GM19397 (cell line): ENCODE data around the gene PCDH15.

Experiments
- ATAC-seq: cut with Tn5 transposase; IDR thresholded peaks from one replicate; pipeline ENCODE4 v1.9.1; 2021; ENCODE audit warnings: mild to moderate bottlenecking, moderate library complexity; ENCODE audit not compliant: unreplicated experiment

PCDH15 gene

GRCh38 chr10:54139819-54140428 is 661.1 kb downstream of the PCDH15 start:
- no peak for ATAC-seq

DNA sequence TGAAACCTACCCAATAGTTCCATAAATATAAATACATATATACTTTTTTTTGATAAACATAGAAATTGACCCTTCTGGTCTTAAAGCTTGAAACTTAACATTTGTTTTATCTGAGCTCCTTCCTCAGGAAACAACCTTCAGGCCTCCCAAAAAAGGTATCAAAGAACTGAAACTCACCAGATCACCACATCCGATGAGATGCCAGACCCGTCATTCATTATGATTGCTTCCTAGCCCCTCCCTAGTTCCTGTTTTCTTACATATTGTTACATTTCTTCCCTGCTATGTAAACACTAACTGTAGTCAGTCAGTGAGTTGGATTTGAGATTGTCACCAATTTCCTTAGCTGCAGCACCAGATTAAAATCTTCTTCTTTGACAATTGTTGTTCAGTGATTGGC is 663.6 kb downstream of the PCDH15 start:
- no peak for ATAC-seq

DNA sequence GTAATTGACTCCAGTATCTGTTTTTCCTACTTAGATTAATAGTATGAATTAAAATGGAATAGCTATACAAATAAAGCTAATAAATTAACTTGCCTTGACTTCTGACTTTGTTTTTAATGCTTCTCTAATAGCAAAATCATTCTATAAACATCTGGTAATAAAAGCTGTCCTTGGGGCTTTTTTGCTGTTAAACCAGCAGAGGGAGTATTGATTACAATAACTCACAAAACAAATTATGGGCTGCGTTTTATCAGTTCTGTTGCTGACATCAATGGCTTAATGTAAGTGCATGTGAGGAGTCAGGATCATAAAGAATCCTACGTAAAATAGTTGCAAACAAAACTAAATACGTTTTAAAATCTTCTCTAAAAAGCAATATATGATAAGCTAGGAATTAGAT is 667.8 kb downstream of the PCDH15 start:
- no peak for ATAC-seq

- no peak for ATAC-seq
Observed at GRCh38 chr10:54131833-54132232, 669.2 kb downstream of the PCDH15 start.

DNA sequence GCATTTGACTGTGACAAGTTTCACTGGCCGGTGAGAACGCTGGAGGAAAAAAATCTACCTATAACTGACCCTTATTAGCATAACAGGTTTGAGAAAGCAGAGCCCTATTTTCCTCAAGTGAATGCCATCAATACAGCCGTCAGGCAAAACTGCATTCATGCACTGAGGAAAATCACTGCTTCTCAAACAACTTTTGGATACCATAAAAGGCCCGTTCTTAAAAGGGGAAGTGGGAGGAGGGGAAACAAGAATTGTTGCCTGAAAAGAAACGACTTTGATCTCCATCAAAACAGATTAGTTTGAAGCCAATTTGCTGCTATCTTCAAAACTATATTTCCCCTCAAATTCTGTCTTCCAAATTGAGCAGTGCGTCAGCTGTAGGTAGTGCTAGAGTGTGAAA is 670.6 kb downstream of the PCDH15 start:
- ATAC-seq, result no peak

DNA sequence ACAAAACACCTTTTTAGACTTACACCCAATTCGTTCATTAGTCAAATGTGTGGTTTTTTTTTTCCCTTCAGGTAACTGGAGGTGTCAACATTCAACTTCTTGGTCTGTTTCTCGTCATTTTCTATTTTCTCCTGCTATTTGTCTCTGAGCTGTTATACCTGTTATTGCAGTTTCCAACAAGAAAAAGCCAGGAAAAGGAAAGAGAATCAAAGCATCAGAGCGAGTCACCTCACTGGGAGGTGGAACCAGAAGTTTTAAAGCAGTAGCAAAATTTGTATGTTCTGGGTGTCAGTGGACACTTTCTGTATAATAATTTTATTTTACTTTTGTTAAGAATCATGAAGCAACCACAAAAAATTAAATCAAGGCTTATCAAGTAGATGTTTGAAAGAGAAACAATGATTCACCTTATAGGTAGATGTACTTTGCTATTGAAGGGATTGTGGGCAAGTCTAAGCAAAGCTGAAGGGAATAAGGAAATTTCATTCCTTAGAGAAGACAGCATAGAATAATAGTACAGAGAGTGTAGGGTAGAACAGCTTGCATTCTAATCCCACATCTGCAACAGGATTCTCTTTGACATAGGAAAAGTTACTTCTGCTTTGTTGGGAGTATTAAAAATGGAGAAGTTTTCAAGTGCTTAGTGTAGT is 675.8 kb downstream of the PCDH15 start:
- ATAC-seq, result no peak

DNA sequence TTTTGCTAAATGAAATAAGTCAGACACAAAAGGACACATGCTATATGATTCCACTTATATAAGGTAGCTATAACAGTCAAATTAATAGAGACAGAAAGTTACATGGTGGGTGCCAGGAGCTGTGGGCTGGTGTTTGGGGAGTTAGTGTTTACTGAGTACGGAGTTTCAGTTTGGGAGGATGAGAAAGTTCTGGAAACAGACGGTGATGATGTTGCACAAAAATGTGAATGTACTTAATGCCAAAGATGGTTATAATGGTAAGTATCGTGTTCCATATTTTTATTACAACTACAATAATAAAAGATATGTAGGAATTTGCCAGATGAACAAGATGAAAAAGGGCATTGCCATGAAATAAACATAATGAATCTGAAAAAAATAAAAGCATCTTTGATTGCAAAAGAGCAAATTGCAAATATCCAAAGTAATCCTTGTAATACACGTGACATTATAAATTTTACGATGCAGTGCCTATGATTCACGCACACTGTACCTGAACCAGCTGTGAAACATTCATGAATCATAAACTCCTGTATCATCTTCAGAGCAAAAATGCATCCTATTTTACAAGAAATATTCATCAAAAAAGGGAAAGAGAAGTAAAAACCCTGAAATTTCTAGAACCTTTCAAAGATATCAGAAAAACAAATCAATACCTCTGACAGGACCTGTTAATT is 676.7 kb downstream of the PCDH15 start:
- ATAC-seq, result no peak

GRCh38 chr10:54120806-54121205 is 680.2 kb downstream of the PCDH15 start:
- no peak for ATAC-seq

DNA sequence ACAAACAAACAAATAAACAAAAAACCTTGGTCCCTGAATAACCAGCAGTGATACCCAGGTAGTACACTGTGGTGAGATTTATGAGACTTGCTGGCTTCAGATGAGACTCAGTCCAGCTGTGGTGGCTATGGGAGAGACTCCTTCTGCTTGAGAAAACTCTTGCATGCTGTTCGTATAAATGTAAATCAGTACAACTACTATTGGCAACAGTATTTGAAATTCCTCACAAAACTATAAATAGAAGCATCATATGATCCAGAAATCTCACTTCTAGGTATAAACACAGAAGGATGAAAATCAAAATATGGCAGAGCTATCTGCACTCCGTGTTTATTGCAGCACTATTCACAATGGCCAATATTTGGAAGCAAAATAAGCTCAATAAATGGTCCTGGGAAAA is 692.1 kb downstream of the PCDH15 start:
- ATAC-seq, result no peak

GRCh38 chr10:54096892-54097291 is 704.1 kb downstream of the PCDH15 start:
- no peak for ATAC-seq

- no peak for ATAC-seq
Observed at GRCh38 chr10:54094321-54094720, 706.7 kb downstream of the PCDH15 start.

DNA sequence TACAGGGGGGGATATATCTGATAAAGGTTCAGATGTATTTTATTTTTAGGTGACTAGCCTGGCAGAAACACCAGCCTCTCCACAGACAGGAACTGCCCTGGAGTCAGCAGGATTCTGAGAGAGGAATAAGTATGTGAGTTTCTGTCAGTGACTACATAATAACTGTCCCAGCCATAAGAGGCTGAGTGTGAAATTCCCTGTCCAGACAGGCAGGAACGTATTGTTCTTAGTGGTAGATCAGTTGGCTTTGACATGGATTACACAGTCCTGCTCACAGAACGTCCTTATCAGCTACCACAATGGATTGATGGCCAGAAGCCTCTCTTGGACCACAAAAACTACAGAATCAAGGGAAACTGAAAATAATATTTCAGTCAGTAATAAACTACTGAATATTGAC is 709.8 kb downstream of the PCDH15 start:
- ATAC-seq, result no peak

- ATAC-seq, result no peak
Observed at GRCh38 chr10:54081950-54082349, 719.1 kb downstream of the PCDH15 start.

DNA sequence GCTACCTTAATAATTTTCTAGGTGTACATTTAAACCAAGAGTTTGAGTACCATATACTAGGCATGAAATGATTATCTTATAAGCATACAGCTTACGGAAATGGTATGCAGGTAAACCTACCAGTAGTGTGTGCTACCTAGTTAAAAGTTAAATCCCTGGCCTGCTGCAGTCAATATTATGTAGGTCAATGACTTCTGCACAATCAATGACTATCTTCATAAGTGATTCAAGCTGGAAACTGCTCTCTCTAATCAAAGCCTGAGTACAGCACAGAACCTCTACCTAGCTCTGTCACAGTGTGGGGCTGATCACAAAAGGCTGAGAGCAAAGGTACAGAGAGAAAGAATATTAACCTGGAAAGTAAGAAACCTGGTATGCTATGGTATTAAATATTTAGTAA is 733.7 kb downstream of the PCDH15 start:
- ATAC-seq, result no peak

GRCh38 chr10:54066646-54067045 is 734.4 kb downstream of the PCDH15 start:
- no peak for ATAC-seq

GRCh38 chr10:54065106-54065505 is 735.9 kb downstream of the PCDH15 start:
- ATAC-seq, result no peak

DNA sequence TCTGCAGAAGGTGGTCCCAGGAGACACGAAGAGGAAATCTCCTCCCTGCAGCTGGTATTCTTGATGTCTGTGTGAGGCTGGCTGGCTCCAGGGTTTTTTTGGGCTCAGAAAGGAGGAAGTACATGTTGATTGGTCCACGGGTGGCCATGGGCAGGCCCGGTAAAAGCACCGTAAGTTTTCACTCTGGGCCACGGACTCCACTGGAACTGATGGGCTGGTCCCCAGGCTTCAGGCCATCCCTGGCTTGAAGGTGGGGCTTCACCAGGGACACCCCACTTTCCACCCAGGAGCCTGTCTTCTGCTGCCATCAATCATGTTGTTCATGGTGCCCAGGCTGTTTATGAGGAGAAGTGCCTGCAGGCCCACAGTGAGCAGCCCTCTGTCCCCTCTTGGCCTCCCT is 736.8 kb downstream of the PCDH15 start:
- no peak for ATAC-seq

DNA sequence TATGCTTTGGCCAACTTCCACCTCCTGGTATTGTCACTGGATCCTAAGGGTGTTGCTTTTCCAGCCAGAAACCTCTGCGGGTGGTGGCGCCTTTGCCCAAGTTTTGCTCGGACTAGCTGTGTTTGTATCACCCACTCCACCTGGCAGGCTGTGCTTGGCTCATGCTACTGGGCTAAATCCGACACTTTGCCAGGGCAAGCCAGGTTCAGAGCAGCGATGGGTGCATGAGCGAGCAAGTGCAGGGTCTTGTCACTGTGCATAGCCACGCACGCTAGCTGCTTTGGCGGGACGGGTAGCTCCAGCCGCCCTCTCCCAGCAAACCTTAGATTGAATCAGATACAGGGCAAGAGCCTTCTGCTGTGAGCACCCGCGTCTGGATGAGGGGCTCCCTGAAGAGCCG is 737.5 kb downstream of the PCDH15 start:
- no peak for ATAC-seq

GRCh38 chr10:54060572-54060971 is 740.5 kb downstream of the PCDH15 start:
- ATAC-seq, result no peak

GRCh38 chr10:54057357-54057756 is 743.7 kb downstream of the PCDH15 start:
- ATAC-seq, result no peak

GRCh38 chr10:54026340-54026739 is 774.7 kb downstream of the PCDH15 start:
- ATAC-seq, result no peak

DNA sequence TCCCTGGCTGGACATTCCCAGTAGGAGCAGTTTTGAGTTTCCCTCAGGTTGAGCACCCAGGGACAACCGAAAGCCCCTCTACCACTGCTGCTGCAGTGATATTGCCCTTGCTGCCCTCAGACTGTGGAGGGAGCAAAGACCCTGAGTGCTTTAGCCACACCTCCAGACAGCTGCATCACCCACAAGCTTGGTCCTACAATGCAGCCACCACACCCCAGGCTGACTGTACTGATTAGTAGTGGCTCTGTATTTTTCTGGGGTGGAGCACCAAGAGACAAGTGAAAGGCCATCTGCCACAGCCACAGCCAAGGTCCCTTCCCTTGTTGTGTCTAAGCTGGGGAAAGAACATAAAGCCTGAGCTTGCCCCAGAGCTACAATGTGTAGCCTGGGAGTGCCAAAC is 789.9 kb downstream of the PCDH15 start:
- ATAC-seq, result no peak
